Measurements from ENCODE around the gene RUNX1. TPM values are rescaled to one million over a fixed set of nuclear protein-coding genes. Genes with fewer than 3 reads are reported as not detected.

RUNX1 gene
- total and polyA plus RNA-seq, 2 of the 13 experiments (the other 11 are each of a cell fraction or from before 2014, with no cell fraction given): 5.4 to 6.4 TPM

- TF ChIP-seq ZNF687 (CRISPR knock-in tag; IDR thresholded peaks at IDR 0.05): no peak
- TF ChIP-seq ZNF160 (CRISPR knock-in tag; IDR thresholded peaks at IDR 0.05): no peak
- no peak for TF ChIP-seq DNMT1 (CRISPR knock-in tag; IDR thresholded peaks at IDR 0.05)
- TF ChIP-seq MYNN (CRISPR knock-in tag; IDR thresholded peaks at IDR 0.05; ENCODE audit: low read depth): no peak
- no peak for TF ChIP-seq ATAD3A (CRISPR knock-in tag; IDR thresholded peaks at IDR 0.05)
- TF ChIP-seq DNMT3B (CRISPR knock-in tag; conservative IDR thresholded peaks at IDR 0.05): 0 out of 2 replicates have a peak, but pooled peaks have one; percentile 26
- no peak for TF ChIP-seq ZNF362 (CRISPR knock-in tag; IDR thresholded peaks at IDR 0.05; ENCODE audit: borderline replicate concordance)
- TF ChIP-seq CAMTA2 (CRISPR knock-in tag; IDR thresholded peaks at IDR 0.05; ENCODE audit: borderline replicate concordance): no peak
- TF ChIP-seq KLF16 (CRISPR knock-in tag; IDR thresholded peaks at IDR 0.05): 0 out of 4 replicates have a peak, but pooled peaks of 1 of the 2 experiments have one; percentile 26
- no peak for TF ChIP-seq ZNF431 (CRISPR knock-in tag; IDR thresholded peaks at IDR 0.05; ENCODE audit: borderline replicate concordance, low read depth)
- no peak for TF ChIP-seq NR2F2 (IDR thresholded peaks at IDR 0.05; ENCODE audit: borderline replicate concordance, low read depth)
- no peak; the same call in 1 of the 2 replicates for TF ChIP-seq YEATS4 (CRISPR knock-in tag; IDR thresholded peaks at IDR 0.05; ENCODE audit: borderline replicate concordance)
- TF ChIP-seq MED13 (CRISPR knock-in tag; IDR thresholded peaks at IDR 0.05): no peak
- no peak for TF ChIP-seq SSRP1 (CRISPR knock-in tag; IDR thresholded peaks at IDR 0.05)
- no peak for TF ChIP-seq HMGA1 (CRISPR knock-in tag; conservative IDR thresholded peaks at IDR 0.05)
- peak; percentile 34; the same call in 1 of the 2 replicates for TF ChIP-seq SIX1 (CRISPR knock-in tag; IDR thresholded peaks at IDR 0.05; ENCODE audit: borderline replicate concordance)
- TF ChIP-seq ZNF513 (CRISPR knock-in tag; conservative IDR thresholded peaks at IDR 0.05): no peak
- TF ChIP-seq KLF11 (CRISPR knock-in tag; IDR thresholded peaks at IDR 0.05): 0 out of 2 replicates have a peak, but pooled peaks have one; percentile 30
- TF ChIP-seq ZNF138 (CRISPR knock-in tag; IDR thresholded peaks at IDR 0.05; ENCODE audit: low read depth): no peak
- no peak for TF ChIP-seq ZFP41 (CRISPR knock-in tag; IDR thresholded peaks at IDR 0.05; ENCODE audit: borderline replicate concordance)
- TF ChIP-seq U2AF2 (IDR thresholded peaks at IDR 0.05; ENCODE audit: low read depth, low read length): no peak
- no peak for TF ChIP-seq NRL (CRISPR knock-in tag; IDR thresholded peaks at IDR 0.05; ENCODE audit: borderline replicate concordance)
- peak; percentile 62; the same call in 1 of the 2 replicates for TF ChIP-seq HMG20A (CRISPR knock-in tag; IDR thresholded peaks at IDR 0.05; ENCODE audit: borderline replicate concordance)
- no peak for TF ChIP-seq ZBTB42 (CRISPR knock-in tag; IDR thresholded peaks at IDR 0.05)
- no peak for TF ChIP-seq ZNF414 (CRISPR knock-in tag; IDR thresholded peaks at IDR 0.05)
These were observed 29.5 kb downstream of the RUNX1 start (continued) for GRCh38 chr21:35019631-35020032.

Data from HepG2 (cell line).